GM12891 (cell line): ENCODE data around the gene KCNJ10.
A peak's percentile ranks its signal among the peaks of the same experiment; 100 is the strongest.

Experiments
- DNase-seq: peaks from one replicate; pipeline ENCODE4 v3.0.0; 2011; ENCODE audit warnings: low spot score; ENCODE audit not compliant: insufficient read length
- FAIRE-seq: peaks from 2 replicates; lab custom pipeline; 2011; peaks lifted over from hg19 to GRCh38; lab: Jason Lieb, UNC
- PAX5 ChIP-seq: IDR thresholded peaks from 2 replicates; pipeline ENCODE4 v1.6.1; 2011; ENCODE audit warnings: low read length, moderate library complexity, mild to moderate bottlenecking; ENCODE audit not compliant: insufficient read depth, severe bottlenecking
- POLR2A ChIP-seq: IDR thresholded peaks from 2 replicates; pipeline ENCODE4 v1.6.1; 2011; ENCODE audit warnings: low read depth, low read length, control low read depth
- POLR2AphosphoS5 ChIP-seq: IDR thresholded peaks from 2 replicates; pipeline ENCODE4 v1.6.1; 2011; ENCODE audit warnings: low read depth, low read length, control low read depth
- POU2F2 ChIP-seq: IDR thresholded peaks from 2 replicates; pipeline ENCODE4 v1.6.1; 2011; ENCODE audit warnings: low read depth, mild to moderate bottlenecking, control low read depth, low read length, moderate library complexity
- SPI1 ChIP-seq: IDR thresholded peaks from 2 replicates; pipeline ENCODE4 v1.6.1; 2011; ENCODE audit warnings: low read depth, low read length, control low read depth
- TAF1 ChIP-seq: IDR thresholded peaks from 2 replicates; pipeline ENCODE4 v1.6.1; 2011; ENCODE audit warnings: low read depth, low read length, control low read depth

The KCNJ10 gene

GRCh38 chr1:160099716-160100375, 29.9 kb upstream of the KCNJ10 start:
- TF ChIP-seq PAX5 (no peak), POLR2A (no peak), POU2F2 (no peak), SPI1 (no peak), POLR2AphosphoS5 (no peak), TAF1 (no peak)
- DNase-seq (no peak), FAIRE-seq (peak; percentile 31)

GRCh38 chr1:160098852-160099561, 29.0 kb upstream of the KCNJ10 start:
- DNase-seq (peak; percentile 97), FAIRE-seq (no peak)

GRCh38 chr1:160097911-160098851, 28.2 kb upstream of the KCNJ10 start, which contains the start of gene IGSF8:
Gene IGSF8 (minus strand): TSS chr1:160098619. CDS start chr1:160098472, 147 bp downstream.
- DNase-seq (peak; percentile 90), FAIRE-seq (peak; percentile 93)
- TF ChIP-seq PAX5 (peak; percentile 18), POLR2AphosphoS5 (no peak)

More at GRCh38 chr1:160098852-160099561, 29.0 kb upstream of the KCNJ10 start:
- TF ChIP-seq POLR2AphosphoS5 (no peak), PAX5 (no peak), SPI1 (no peak)

GRCh38 chr1:160097151-160097910, 27.4 kb upstream of the KCNJ10 start:
- no peak for TF ChIP-seq PAX5
- TF ChIP-seq SPI1: no peak
- TF ChIP-seq TAF1: no peak
- TF ChIP-seq POLR2AphosphoS5: no peak
- no peak for TF ChIP-seq POU2F2
- no peak for TF ChIP-seq POLR2A
- FAIRE-seq (peak; percentile 61), DNase-seq (no peak)

- no peak for FAIRE-seq
- no peak for DNase-seq
- TF ChIP-seq POLR2AphosphoS5 (no peak), TAF1 (no peak), POU2F2 (no peak), POLR2A (no peak), SPI1 (no peak), PAX5 (no peak)
Measured at GRCh38 chr1:160096274-160097116, 26.5 kb upstream of the KCNJ10 start.

GRCh38 chr1:160095382-160096105, 25.6 kb upstream of the KCNJ10 start:
- DNase-seq (no peak), FAIRE-seq (peak; percentile 28)
- TF ChIP-seq POLR2A (no peak), PAX5 (no peak), SPI1 (no peak), POLR2AphosphoS5 (no peak), TAF1 (no peak), POU2F2 (no peak)

GRCh38 chr1:160094806-160095205, 24.8 kb upstream of the KCNJ10 start:
- DNase-seq (no peak), FAIRE-seq (no peak)
- TF ChIP-seq TAF1 (no peak), PAX5 (no peak), POLR2A (no peak), POU2F2 (no peak), SPI1 (no peak), POLR2AphosphoS5 (no peak)

- FAIRE-seq (no peak), DNase-seq (no peak)
- TF ChIP-seq PAX5: no peak
- no peak for TF ChIP-seq POU2F2
- no peak for TF ChIP-seq POLR2AphosphoS5
- no peak for TF ChIP-seq POLR2A
- TF ChIP-seq SPI1: no peak
- no peak for TF ChIP-seq TAF1
Measured at GRCh38 chr1:160094291-160094625, 24.3 kb upstream of the KCNJ10 start.
